Measurements from ENCODE around the gene PCDH15. TPM values are rescaled to one million over a fixed set of nuclear protein-coding genes. Genes with fewer than 3 reads are reported as not detected.

The PCDH15 gene
- total and polyA plus RNA-seq, 2 experiments from 2014 or later, result not detected

DNA sequence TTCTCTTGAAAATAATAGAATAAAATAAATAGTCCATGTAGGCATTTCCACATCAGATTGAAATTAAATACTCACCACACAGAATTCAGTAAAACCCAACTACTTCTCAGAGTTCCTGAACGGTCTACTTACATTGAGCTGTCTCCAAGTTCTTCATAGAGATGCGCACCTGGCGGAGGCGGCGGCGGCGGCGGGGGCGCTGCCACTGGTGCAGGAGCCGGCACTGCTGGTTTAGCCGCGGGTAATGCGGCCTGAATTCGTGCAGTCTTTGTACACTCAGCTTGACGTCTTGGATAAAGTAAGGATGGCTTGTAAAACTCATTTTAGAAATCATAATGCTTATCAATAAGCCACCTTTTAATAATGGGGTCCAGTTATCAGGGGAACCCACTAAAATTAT, 973.8 kb downstream of the PCDH15 start:
- 52 to 60% methylated on average over 15 of the region's 15 CpGs for WGBS, 2 experiments (ENCODE audit: low coverage in 1 of 2, low lambda C conversion rate in 2 of 2, missing lambda C conversion rate in 2 of 2)
- H4K20me1 ChIP-seq (ENCODE audit: insufficient read depth), result no peaks in the 10 kb centered on the region
- no peaks in the 10 kb centered on the region for H3K9me2 ChIP-seq (ENCODE audit: insufficient read depth)
- H3K27ac ChIP-seq, result no peak overlapping the region
- no peaks in the 10 kb centered on the region for H3K36me3 ChIP-seq (ENCODE audit: low read depth)
- no peaks in the 10 kb centered on the region for H3K27me3 ChIP-seq (replicated peaks; ENCODE audit: insufficient read depth)
- no peaks in the 10 kb centered on the region for H3F3A ChIP-seq (ENCODE audit: insufficient read depth)
- DNase-seq, result no peak
- H2AFZ ChIP-seq, result no peak overlapping the region
- H3K4me2 ChIP-seq (ENCODE audit: unreplicated experiment), result no peak overlapping the region
- H3K9me3 ChIP-seq (ENCODE audit: low read depth), result no peaks in the 10 kb centered on the region
- no peak overlapping the region for H3K9ac ChIP-seq
- in situ Hi-C loops (cut with MboI), result no loop called here
- no peaks in the 10 kb centered on the region for H3K79me2 ChIP-seq (ENCODE audit: insufficient read depth)
- H3K4me3 ChIP-seq, result no peak overlapping the region
- no peak for TF ChIP-seq EZH2 (IDR thresholded peaks at IDR 0.05; ENCODE audit: insufficient read depth, poor library complexity, severe bottlenecking)
- no peaks in the 10 kb centered on the region for H3K4me1 ChIP-seq (ENCODE audit: insufficient read depth)

DNA sequence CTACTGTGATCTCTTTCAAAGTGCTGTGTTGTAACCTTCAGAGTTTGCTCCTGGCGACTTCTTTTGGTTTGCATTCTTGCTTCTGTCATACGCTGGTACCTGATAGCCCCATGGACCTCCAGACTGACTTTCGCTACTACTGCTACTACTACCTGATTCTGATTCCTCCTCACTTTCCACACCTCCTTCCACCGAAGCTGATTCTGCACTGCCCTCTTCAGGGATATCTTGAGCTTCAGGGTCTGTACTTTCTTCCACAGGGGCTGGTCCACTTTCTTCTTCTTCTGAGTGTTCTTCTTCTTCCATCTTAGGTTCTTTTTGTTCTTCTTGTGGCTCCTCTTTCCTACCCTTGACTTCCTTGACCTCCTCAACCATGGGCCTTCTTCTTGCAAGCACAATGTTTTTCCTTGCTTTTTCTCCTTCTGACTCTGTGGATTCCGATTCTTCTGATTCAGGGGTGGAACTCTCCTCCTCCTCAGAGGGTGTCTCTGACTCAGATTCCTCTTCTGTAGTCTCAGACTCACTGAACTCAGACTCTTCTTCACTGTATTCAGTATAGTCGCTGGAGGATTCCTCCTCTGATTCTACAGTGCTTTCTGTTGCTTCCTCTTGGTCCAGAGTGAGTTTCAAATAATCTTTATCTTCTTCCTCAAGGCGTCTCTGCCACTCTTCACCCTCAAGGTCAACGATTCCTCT, 992.2 kb downstream of the PCDH15 start:
- in situ Hi-C loops (cut with MboI), result no loop called here
- H3F3A ChIP-seq (ENCODE audit: insufficient read depth), result no peaks in the 10 kb centered on the region
- 13 to 18% methylated on average over 8 of the region's 8 CpGs for WGBS, 2 experiments (ENCODE audit: low coverage in 1 of 2, low lambda C conversion rate in 2 of 2, missing lambda C conversion rate in 2 of 2)

DNA sequence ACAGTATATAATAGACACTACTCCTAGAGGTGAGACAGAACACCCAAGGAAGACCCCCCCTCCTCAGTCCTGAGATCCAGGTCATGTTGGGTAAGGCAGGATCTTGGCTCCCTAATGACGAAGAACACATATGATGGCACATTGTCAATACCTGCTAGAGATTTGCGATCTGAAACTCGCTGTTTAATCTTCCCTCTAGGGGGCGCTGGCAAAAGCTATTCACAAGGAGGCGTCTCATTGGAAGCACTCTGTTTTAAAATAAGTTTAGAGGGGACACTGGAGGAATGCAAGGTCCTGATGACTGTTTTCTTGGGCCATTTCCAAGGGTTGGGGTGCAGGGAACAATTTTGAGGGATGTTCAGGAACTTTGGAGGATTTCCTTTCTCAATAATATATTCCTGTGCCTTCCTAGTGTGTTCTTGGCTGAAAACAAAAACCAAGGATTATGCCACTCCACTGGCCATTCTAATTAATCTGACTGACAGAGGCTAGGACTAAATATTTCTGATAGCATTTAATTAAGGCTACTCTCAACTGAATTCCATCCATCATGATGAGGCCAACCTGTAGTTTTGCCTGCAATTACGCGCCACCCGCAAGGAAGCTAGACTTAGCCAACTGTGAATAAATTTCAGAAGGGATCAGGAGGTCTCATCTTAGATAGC, 1014.7 kb downstream of the PCDH15 start:
- no peaks in the 10 kb centered on the region for H3K9me2 ChIP-seq (ENCODE audit: insufficient read depth)
- H3K4me2 ChIP-seq (ENCODE audit: unreplicated experiment), result no peak overlapping the region
- no peaks in the 10 kb centered on the region for H3K27me3 ChIP-seq (replicated peaks; ENCODE audit: insufficient read depth)
- DNase-seq, result no peak
- H3K27ac ChIP-seq, result no peak overlapping the region
- no peaks in the 10 kb centered on the region for H3K9me3 ChIP-seq (ENCODE audit: low read depth)
- 65% methylated on average over 8 of the region's 8 CpGs for WGBS, 2 experiments (ENCODE audit: low coverage in 1 of 2, low lambda C conversion rate in 2 of 2, missing lambda C conversion rate in 2 of 2)
- H3K36me3 ChIP-seq (ENCODE audit: low read depth), result no peaks in the 10 kb centered on the region
- no peaks in the 10 kb centered on the region for H3K4me1 ChIP-seq (ENCODE audit: insufficient read depth)
- H3K4me3 ChIP-seq, result no peak overlapping the region
- H3K9ac ChIP-seq, result no peak overlapping the region
- in situ Hi-C loops (cut with MboI), result no loop called here
- H4K20me1 ChIP-seq (ENCODE audit: insufficient read depth), result no peaks in the 10 kb centered on the region
- no peaks in the 10 kb centered on the region for H3F3A ChIP-seq (ENCODE audit: insufficient read depth)
- H3K79me2 ChIP-seq (ENCODE audit: insufficient read depth), result no peaks in the 10 kb centered on the region
- TF ChIP-seq EZH2phosphoT487 (IDR thresholded peaks at IDR 0.05; ENCODE audit: insufficient read depth, low read depth) (no peak), EZH2 (IDR thresholded peaks at IDR 0.05; ENCODE audit: insufficient read depth, poor library complexity, severe bottlenecking) (no peak)
- H2AFZ ChIP-seq, result no peak overlapping the region

More for the DNA sequence above, 992.2 kb downstream of the PCDH15 start:
- no peaks in the 10 kb centered on the region for H3K9me2 ChIP-seq (ENCODE audit: insufficient read depth)
- no peak overlapping the region for H3K4me3 ChIP-seq
- no peaks in the 10 kb centered on the region for H3K9me3 ChIP-seq (ENCODE audit: low read depth)
- TF ChIP-seq EZH2phosphoT487 (IDR thresholded peaks at IDR 0.05; ENCODE audit: insufficient read depth, low read depth), result no peak
- no peak for TF ChIP-seq EZH2 (IDR thresholded peaks at IDR 0.05; ENCODE audit: insufficient read depth, poor library complexity, severe bottlenecking)
- no peak overlapping the region for H3K27ac ChIP-seq
- H3K36me3 ChIP-seq (ENCODE audit: low read depth), result no peaks in the 10 kb centered on the region
- no peak overlapping the region for H3K9ac ChIP-seq
- H4K20me1 ChIP-seq (ENCODE audit: insufficient read depth), result no peaks in the 10 kb centered on the region
- no peaks in the 10 kb centered on the region for H3K79me2 ChIP-seq (ENCODE audit: insufficient read depth)
- H3K27me3 ChIP-seq (replicated peaks; ENCODE audit: insufficient read depth), result no peaks in the 10 kb centered on the region
- H2AFZ ChIP-seq, result no peak overlapping the region
- no peaks in the 10 kb centered on the region for H3K4me1 ChIP-seq (ENCODE audit: insufficient read depth)
- no peak for DNase-seq
- no peak overlapping the region for H3K4me2 ChIP-seq (ENCODE audit: unreplicated experiment)

DNA sequence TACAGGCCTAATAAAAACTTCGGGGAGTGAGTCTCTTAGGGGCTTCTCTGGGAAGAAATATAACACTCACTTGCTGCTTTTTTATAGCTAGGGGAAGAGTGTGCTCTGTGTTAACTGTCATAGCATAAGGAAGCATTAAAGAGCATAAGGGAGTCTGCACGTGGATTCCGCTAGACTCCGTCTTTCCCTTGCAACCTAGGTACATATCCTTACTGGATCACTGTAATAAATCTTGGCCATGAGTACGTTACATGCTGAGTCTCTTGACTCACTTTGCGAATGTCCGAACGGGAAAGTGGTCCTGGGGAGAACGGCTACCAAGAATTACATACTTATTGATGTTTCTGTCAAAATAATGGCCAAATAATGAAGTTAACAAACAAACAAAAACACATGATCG, 1029.3 kb downstream of the PCDH15 start:
- Histone ChIP-seq H3K9me3 (ENCODE audit: low read depth) (no peaks in the 10 kb centered on the region), H4K20me1 (ENCODE audit: insufficient read depth) (no peaks in the 10 kb centered on the region), H3K4me2 (ENCODE audit: unreplicated experiment) (no peak overlapping the region), H3K79me2 (ENCODE audit: insufficient read depth) (no peaks in the 10 kb centered on the region), H3K27ac (no peak overlapping the region), H3K27me3 (replicated peaks; ENCODE audit: insufficient read depth) (no peaks in the 10 kb centered on the region), H3K36me3 (ENCODE audit: low read depth) (no peaks in the 10 kb centered on the region), H2AFZ (no peak overlapping the region), H3K9ac (no peak overlapping the region), H3K9me2 (ENCODE audit: insufficient read depth) (no peaks in the 10 kb centered on the region), H3F3A (ENCODE audit: insufficient read depth) (no peaks in the 10 kb centered on the region), H3K4me1 (ENCODE audit: insufficient read depth) (no peaks in the 10 kb centered on the region), H3K4me3 (no peak overlapping the region)
- 19 to 26% methylated on average over 10 of the region's 10 CpGs for WGBS, 2 experiments (ENCODE audit: low coverage in 1 of 2, low lambda C conversion rate in 2 of 2, missing lambda C conversion rate in 2 of 2)
- in situ Hi-C loops (cut with MboI), result no loop called here
- no peak for DNase-seq
- TF ChIP-seq EZH2phosphoT487 (IDR thresholded peaks at IDR 0.05; ENCODE audit: insufficient read depth, low read depth), result no peak
- no peak for TF ChIP-seq EZH2 (IDR thresholded peaks at IDR 0.05; ENCODE audit: insufficient read depth, poor library complexity, severe bottlenecking)
